ENCODE data around the gene FGG. TPM values are rescaled to one million over a fixed set of nuclear protein-coding genes. Genes with fewer than 3 reads are reported as not detected.

FGG gene
- polyA plus RNA-seq, 1 donor (not counting 4 experiments of a cell fraction or from before 2014, with no cell fraction given): 0.17 TPM

DNA sequence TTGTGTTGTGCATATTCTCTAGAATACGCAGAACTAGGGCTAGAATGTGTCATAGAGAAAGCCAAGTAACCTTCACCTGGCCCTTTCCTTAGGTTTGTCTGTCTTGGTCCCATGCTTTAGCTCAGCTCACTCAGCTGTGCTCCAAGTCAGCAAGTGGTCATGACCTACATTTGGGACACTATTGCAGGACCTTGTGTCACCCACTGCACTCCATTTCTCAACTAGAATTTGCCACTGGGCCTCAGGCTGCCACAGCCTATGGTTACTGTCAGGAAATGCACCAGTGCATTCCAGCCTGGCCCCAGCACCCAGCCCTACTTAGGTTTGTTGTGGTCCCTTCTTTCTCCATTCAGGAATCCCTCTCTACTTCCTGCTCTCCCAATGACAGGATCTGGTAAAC, 7.7 kb upstream of the FGG start:
- DNase-seq (ENCODE audit: low read depth, low spot score): no peak
- H3K4me3 ChIP-seq (ENCODE audit: control insufficient read depth in 2 of 3, extremely low read depth in 1 of 3, insufficient read depth in 2 of 3, low read depth in 1 of 3, low read length in 3 of 3): no peak overlapping the region
- no peak overlapping the region for H3K9ac ChIP-seq (ENCODE audit: control insufficient read depth, extremely low read depth, insufficient read depth, low read length)
- H3K9me3 ChIP-seq (ENCODE audit: control insufficient read depth, low read depth, low read length): no peaks in the 10 kb centered on the region
- H3K4me2 ChIP-seq (ENCODE audit: control insufficient read depth, extremely low read depth, insufficient read depth, low read depth, low read length): no peak overlapping the region
- dilution Hi-C loops (cut with MboI; ENCODE audit: extremely low pct_ligation_motif_present, low sequenced_read_pairs): no loop called here
- no peak overlapping the region for H3K27ac ChIP-seq (ENCODE audit: control insufficient read depth, insufficient read depth, low read length)
- FAIRE-seq: no peak
- H3K36me3 ChIP-seq (ENCODE audit: control insufficient read depth in 2 of 2, extremely low read depth in 1 of 2, insufficient read depth in 2 of 2, low read length in 2 of 2): no peaks in the 10 kb centered on the region
- no peak overlapping the region for H2AFZ ChIP-seq (ENCODE audit: control insufficient read depth, low read length)
- no peaks in the 10 kb centered on the region for H3K4me1 ChIP-seq (ENCODE audit: control insufficient read depth, extremely low read depth, insufficient read depth, low read length)
- no peaks in the 10 kb centered on the region for H3K79me2 ChIP-seq (ENCODE audit: control insufficient read depth, insufficient read depth, low read length)
- TF ChIP-seq EZH2 (IDR thresholded peaks at IDR 0.05; ENCODE audit: low read length): no peak
- TF ChIP-seq, protein P1, sequence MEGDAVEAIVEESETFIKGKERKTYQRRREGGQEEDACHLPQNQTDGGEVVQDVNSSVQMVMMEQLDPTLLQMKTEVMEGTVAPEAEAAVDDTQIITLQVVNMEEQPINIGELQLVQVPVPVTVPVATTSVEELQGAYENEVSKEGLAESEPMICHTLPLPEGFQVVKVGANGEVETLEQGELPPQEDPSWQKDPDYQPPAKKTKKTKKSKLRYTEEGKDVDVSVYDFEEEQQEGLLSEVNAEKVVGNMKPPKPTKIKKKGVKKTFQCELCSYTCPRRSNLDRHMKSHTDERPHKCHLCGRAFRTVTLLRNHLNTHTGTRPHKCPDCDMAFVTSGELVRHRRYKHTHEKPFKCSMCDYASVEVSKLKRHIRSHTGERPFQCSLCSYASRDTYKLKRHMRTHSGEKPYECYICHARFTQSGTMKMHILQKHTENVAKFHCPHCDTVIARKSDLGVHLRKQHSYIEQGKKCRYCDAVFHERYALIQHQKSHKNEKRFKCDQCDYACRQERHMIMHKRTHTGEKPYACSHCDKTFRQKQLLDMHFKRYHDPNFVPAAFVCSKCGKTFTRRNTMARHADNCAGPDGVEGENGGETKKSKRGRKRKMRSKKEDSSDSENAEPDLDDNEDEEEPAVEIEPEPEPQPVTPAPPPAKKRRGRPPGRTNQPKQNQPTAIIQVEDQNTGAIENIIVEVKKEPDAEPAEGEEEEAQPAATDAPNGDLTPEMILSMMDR (optimal IDR thresholded peaks at IDR 0.05 in 1 of 3, IDR thresholded peaks at IDR 0.05 in 1 of 3, conservative IDR thresholded peaks at IDR 0.05 in 1 of 3; ENCODE audit: extremely low read depth in 1 of 3, insufficient read depth in 2 of 3, low read length in 3 of 3): no peak
- H4K20me1 ChIP-seq (ENCODE audit: control insufficient read depth, extremely low read depth, insufficient read depth, low read length): no peaks in the 10 kb centered on the region
- H3K27me3 ChIP-seq (ENCODE audit: control insufficient read depth, extremely low read depth, insufficient read depth, low read length): no peaks in the 10 kb centered on the region
- no peaks in the 10 kb centered on the region for H3K9me1 ChIP-seq (ENCODE audit: control insufficient read depth, extremely low read depth, insufficient read depth, low read length)

DNA sequence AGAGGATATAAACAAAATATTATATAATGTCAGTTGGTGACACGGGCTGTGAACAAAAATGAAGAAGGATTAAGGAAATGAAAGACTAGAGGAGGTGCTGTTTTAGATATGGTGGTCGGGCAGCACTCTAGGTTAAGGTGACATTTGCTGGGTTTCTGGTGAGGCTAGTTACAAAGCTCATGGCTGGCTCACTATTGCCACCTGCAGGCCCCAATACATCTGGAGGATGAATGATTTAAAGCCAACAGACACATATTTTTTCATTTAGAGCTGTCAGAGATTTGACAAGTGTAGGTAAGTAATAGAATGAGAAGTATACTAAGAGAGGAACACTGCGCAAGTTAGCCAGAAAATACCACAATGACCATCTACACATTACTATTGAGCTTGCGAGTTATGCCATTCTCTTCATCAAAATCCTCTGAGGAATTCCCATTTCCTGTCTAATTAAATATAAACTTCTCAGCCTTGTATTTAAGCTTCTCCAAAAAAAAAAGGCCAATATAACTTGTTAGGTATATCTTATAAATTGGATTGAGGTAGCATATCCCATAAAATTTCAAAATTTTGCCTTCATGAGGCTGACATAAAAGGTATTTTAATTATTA, 6.4 kb upstream of the FGG start:
- dilution Hi-C loops (cut with MboI; ENCODE audit: extremely low pct_ligation_motif_present, low sequenced_read_pairs): no loop called here
- H3K36me3 ChIP-seq (ENCODE audit: control insufficient read depth in 2 of 2, extremely low read depth in 1 of 2, insufficient read depth in 2 of 2, low read length in 2 of 2): no peaks in the 10 kb centered on the region
- DNase-seq (ENCODE audit: low read depth, low spot score) (no peak), FAIRE-seq (peak; percentile 13)
- H3K27me3 ChIP-seq (ENCODE audit: control insufficient read depth, extremely low read depth, insufficient read depth, low read length): no peaks in the 10 kb centered on the region
- H3K4me2 ChIP-seq (ENCODE audit: control insufficient read depth, extremely low read depth, insufficient read depth, low read depth, low read length): no peak overlapping the region
- no peak overlapping the region for H3K4me3 ChIP-seq (ENCODE audit: control insufficient read depth in 2 of 3, extremely low read depth in 1 of 3, insufficient read depth in 2 of 3, low read depth in 1 of 3, low read length in 3 of 3)
- H4K20me1 ChIP-seq (ENCODE audit: control insufficient read depth, extremely low read depth, insufficient read depth, low read length): no peaks in the 10 kb centered on the region
- H3K9me3 ChIP-seq (ENCODE audit: control insufficient read depth, low read depth, low read length): no peaks in the 10 kb centered on the region
- no peaks in the 10 kb centered on the region for H3K4me1 ChIP-seq (ENCODE audit: control insufficient read depth, extremely low read depth, insufficient read depth, low read length)
- TF ChIP-seq EZH2 (IDR thresholded peaks at IDR 0.05; ENCODE audit: low read length): no peak
- TF ChIP-seq, protein P1 (optimal IDR thresholded peaks at IDR 0.05 in 1 of 3, IDR thresholded peaks at IDR 0.05 in 1 of 3, conservative IDR thresholded peaks at IDR 0.05 in 1 of 3; ENCODE audit: extremely low read depth in 1 of 3, insufficient read depth in 2 of 3, low read length in 3 of 3): peak; percentile 65 to 78 (median 67)
- H3K9ac ChIP-seq (ENCODE audit: control insufficient read depth, extremely low read depth, insufficient read depth, low read length): no peak overlapping the region
- H3K79me2 ChIP-seq (ENCODE audit: control insufficient read depth, insufficient read depth, low read length): no peaks in the 10 kb centered on the region
- H2AFZ ChIP-seq (ENCODE audit: control insufficient read depth, low read length): no peak overlapping the region
- no peak overlapping the region for H3K27ac ChIP-seq (ENCODE audit: control insufficient read depth, insufficient read depth, low read length)
- H3K9me1 ChIP-seq (ENCODE audit: control insufficient read depth, extremely low read depth, insufficient read depth, low read length): no peaks in the 10 kb centered on the region
